Measurements from ENCODE around the gene KHDRBS2.
A peak's percentile ranks its signal among the peaks of the same experiment; 100 is the strongest.
"Not testable (repeated sequence)": the region's sequence is repeated elsewhere in the genome, so short reads cannot be mapped to it uniquely, and the experiment has no call there.

The KHDRBS2 gene

GRCh38 chr6:61835237-61835636 is 450.8 kb downstream of the KHDRBS2 start:
- DNase-seq: no peak

- no peak for DNase-seq
Measured at GRCh38 chr6:61833176-61833755, 452.8 kb downstream of the KHDRBS2 start.

GRCh38 chr6:61817716-61818115 is 468.3 kb downstream of the KHDRBS2 start:
- no peak for DNase-seq

GRCh38 chr6:61810047-61810446 is 476.0 kb downstream of the KHDRBS2 start:
- no peak for DNase-seq

GRCh38 chr6:61809004-61809595 is 476.9 kb downstream of the KHDRBS2 start:
- peak; percentile 9 for DNase-seq

- no peak for DNase-seq
Measured at GRCh38 chr6:61787998-61788397, 498.0 kb downstream of the KHDRBS2 start.

- not testable (repeated sequence) for DNase-seq
Measured at GRCh38 chr6:61769446-61769845, 516.6 kb downstream of the KHDRBS2 start.

GRCh38 chr6:61755739-61756138 is 530.3 kb downstream of the KHDRBS2 start:
- DNase-seq: no peak

- no peak for DNase-seq
Measured at GRCh38 chr6:61751986-61752385, 534.0 kb downstream of the KHDRBS2 start.

- DNase-seq: no peak
Measured at GRCh38 chr6:61745994-61746393, 540.0 kb downstream of the KHDRBS2 start.

GRCh38 chr6:61711849-61712248 is 574.2 kb downstream of the KHDRBS2 start:
- DNase-seq: no peak

- no peak for DNase-seq
Measured at GRCh38 chr6:61688165-61688564, 597.9 kb downstream of the KHDRBS2 start.

- no peak for DNase-seq
Measured at GRCh38 chr6:61682562-61682961, 603.5 kb downstream of the KHDRBS2 start.

GRCh38 chr6:61679625-61680024 is 606.4 kb downstream of the KHDRBS2 start:
- DNase-seq: no peak

- DNase-seq: no peak
Measured at GRCh38 chr6:61675734-61676133, 610.3 kb downstream of the KHDRBS2 start.

- no peak for DNase-seq
Measured at GRCh38 chr6:61649845-61650244, 636.2 kb downstream of the KHDRBS2 start.

- no peak for DNase-seq
Measured at GRCh38 chr6:61640463-61640862, 645.6 kb downstream of the KHDRBS2 start.
